ENCODE results near the gene CREB3L1. TPM values are rescaled to one million over a fixed set of nuclear protein-coding genes. Genes with fewer than 3 reads are reported as not detected.

Gene CREB3L1
- total and polyA plus RNA-seq, 2 experiments from 2014 or later, result 22.9 to 275 TPM

DNA sequence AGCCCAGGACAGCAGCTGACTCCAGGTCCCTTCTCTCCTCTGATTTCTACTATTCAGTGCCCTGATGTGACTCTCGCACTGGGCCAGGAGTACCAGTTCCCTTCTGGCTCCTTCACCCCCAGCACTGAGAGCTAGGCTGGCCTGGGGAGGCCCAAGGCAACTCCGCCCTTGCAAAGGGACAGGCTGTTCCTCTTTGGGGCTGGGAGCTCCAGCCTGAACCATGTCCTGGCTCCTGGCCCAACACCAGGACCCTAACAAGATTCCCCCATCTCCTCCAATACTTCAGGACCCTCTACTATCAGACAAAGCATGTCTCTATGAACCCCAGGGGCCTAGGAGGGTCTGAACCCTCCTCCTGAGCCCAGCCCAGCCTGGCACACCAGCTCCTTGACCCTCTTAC is 12.5 kb downstream of the CREB3L1 start:
- Histone ChIP-seq H3K27ac (peak overlapping the region; percentile 88), H3K9me3 (ENCODE audit: low read depth) (no peaks in the 10 kb centered on the region), H2AFZ (no peak overlapping the region), H3K4me1 (ENCODE audit: insufficient read depth) (peaks cover 52% of the 10 kb centered on the region), H3K27me3 (no peaks in the 10 kb centered on the region), H3K4me3 (no peak overlapping the region), H3K36me3 (replicated peaks; ENCODE audit: insufficient read depth, low read depth) (no peaks in the 10 kb centered on the region), H4K20me1 (ENCODE audit: insufficient read depth, poor library complexity, severe bottlenecking) (peaks cover 7% of the 10 kb centered on the region), H3K79me2 (peaks cover 85% of the 10 kb centered on the region), H3K9me2 (replicated peaks; ENCODE audit: insufficient read depth) (no peaks in the 10 kb centered on the region), H3K4me2 (peak overlapping the region; percentile 47)
- TF ChIP-seq, protein P1, sequence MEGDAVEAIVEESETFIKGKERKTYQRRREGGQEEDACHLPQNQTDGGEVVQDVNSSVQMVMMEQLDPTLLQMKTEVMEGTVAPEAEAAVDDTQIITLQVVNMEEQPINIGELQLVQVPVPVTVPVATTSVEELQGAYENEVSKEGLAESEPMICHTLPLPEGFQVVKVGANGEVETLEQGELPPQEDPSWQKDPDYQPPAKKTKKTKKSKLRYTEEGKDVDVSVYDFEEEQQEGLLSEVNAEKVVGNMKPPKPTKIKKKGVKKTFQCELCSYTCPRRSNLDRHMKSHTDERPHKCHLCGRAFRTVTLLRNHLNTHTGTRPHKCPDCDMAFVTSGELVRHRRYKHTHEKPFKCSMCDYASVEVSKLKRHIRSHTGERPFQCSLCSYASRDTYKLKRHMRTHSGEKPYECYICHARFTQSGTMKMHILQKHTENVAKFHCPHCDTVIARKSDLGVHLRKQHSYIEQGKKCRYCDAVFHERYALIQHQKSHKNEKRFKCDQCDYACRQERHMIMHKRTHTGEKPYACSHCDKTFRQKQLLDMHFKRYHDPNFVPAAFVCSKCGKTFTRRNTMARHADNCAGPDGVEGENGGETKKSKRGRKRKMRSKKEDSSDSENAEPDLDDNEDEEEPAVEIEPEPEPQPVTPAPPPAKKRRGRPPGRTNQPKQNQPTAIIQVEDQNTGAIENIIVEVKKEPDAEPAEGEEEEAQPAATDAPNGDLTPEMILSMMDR (IDR thresholded peaks at IDR 0.05; ENCODE audit: poor library complexity), result no peak
- TF ChIP-seq EZH2 (IDR thresholded peaks at IDR 0.05; ENCODE audit: borderline replicate concordance), result no peak
- no peak for TF ChIP-seq EZH2phosphoT487 (IDR thresholded peaks at IDR 0.05; ENCODE audit: low read depth, severe bottlenecking, unreplicated experiment)
- WGBS (ENCODE audit: low lambda C conversion rate, missing lambda C conversion rate), result 79% methylated on average over 2 of the region's 2 CpGs
- no peak for DNase-seq (ENCODE audit: low spot score)

DNA sequence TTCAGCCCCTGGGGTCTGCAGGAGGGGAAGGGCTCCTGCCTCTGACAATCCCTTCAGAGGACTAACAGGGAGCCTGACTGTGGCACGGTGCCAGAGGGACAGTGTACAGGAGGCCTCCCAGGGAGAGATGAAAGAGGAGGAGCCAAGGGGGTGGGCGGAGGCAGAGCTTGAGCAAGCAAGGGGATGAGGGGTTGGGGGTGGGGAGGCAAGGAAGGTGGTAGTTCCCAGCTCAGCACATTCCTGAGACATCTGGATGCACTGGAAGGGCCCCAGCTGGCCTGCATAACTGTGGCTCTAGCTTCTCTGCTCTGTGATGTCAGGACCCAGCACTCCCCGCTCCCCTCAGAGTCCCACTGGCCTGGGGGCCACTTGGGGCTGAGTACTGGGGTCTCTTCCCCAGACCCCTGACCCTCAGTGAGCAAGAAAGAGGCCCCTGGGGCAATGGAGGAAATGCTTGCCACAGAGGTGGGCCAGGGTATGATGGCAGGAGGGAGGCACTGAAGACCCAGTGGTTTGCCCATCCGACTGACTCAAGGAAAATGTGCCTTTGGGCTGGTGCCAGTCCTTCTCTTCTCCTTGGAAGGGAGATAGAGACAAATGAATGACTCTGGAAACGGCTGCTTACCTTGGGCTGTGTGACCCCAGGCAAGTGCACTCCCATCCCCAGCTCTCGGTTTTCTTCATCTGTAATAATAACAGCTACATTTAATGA is 13.3 kb downstream of the CREB3L1 start:
- no peaks in the 10 kb centered on the region for H3K9me3 ChIP-seq (ENCODE audit: low read depth)
- H3K4me3 ChIP-seq, result no peak overlapping the region
- peaks cover 2% of the 10 kb centered on the region for H4K20me1 ChIP-seq (ENCODE audit: insufficient read depth, poor library complexity, severe bottlenecking)
- H3K4me2 ChIP-seq, result peak overlapping the region; percentile 63
- H3K27ac ChIP-seq, result peak overlapping the region; percentile 96
- no peaks in the 10 kb centered on the region for H3K27me3 ChIP-seq
- DNase-seq (ENCODE audit: low spot score), result peak; percentile 98
- peaks cover 54% of the 10 kb centered on the region for H3K4me1 ChIP-seq (ENCODE audit: insufficient read depth)
- no peaks in the 10 kb centered on the region for H3K36me3 ChIP-seq (replicated peaks; ENCODE audit: insufficient read depth, low read depth)
- H3K9me2 ChIP-seq (replicated peaks; ENCODE audit: insufficient read depth), result no peaks in the 10 kb centered on the region
- WGBS (ENCODE audit: low lambda C conversion rate, missing lambda C conversion rate), result 34% methylated on average over 5 of the region's 6 CpGs
- H2AFZ ChIP-seq, result no peak overlapping the region
- TF ChIP-seq EZH2 (IDR thresholded peaks at IDR 0.05; ENCODE audit: borderline replicate concordance) (no peak), EZH2phosphoT487 (IDR thresholded peaks at IDR 0.05; ENCODE audit: low read depth, severe bottlenecking, unreplicated experiment) (no peak)
- TF ChIP-seq, protein P1 (IDR thresholded peaks at IDR 0.05; ENCODE audit: poor library complexity), result no peak
- H3K79me2 ChIP-seq, result peaks cover 82% of the 10 kb centered on the region

DNA sequence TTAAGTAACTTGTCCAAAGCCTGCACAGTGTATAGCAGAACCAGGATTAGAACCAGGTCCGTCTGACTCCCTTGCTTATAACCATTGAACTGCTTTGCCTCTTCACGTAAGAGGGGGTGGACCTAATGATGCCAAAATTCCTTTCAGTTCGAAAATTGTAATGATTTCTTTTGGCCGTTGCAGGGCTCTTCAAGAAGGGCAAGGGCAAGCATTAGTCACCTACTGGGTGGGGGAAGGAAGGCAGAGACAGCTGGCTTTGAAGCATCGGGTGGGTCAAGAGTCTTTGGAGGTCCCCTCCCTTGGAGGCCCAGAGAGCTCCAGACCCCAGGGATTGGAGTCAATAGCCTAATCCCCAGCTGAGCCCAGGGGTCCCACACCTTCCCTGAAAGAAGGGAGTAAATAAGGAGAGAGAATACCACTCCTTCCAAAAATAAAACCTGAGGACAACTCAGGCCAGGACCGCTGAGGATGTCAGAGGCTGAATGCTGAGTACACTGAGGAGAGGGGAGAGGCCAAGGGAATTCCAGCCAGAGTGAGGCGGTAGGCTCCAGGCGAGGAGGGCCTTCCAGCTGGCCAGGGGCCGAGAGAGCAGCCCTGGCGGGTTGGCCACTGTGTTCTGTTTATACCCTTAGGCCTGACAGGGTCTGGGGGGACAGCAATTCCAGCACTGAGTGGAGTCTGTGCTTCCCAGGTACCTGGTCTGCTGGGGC is 14.1 kb downstream of the CREB3L1 start:
- Histone ChIP-seq H4K20me1 (ENCODE audit: insufficient read depth, poor library complexity, severe bottlenecking) (no peaks in the 10 kb centered on the region), H3K4me2 (peak overlapping the region; percentile 63), H3K27me3 (no peaks in the 10 kb centered on the region), H3K27ac (peak overlapping the region; percentile 96), H3K79me2 (peaks cover 82% of the 10 kb centered on the region), H3K9me3 (ENCODE audit: low read depth) (no peaks in the 10 kb centered on the region), H3K36me3 (replicated peaks; ENCODE audit: insufficient read depth, low read depth) (no peaks in the 10 kb centered on the region), H3K9me2 (replicated peaks; ENCODE audit: insufficient read depth) (no peaks in the 10 kb centered on the region), H3K4me1 (ENCODE audit: insufficient read depth) (peaks cover 56% of the 10 kb centered on the region), H3K4me3 (no peak overlapping the region), H2AFZ (no peak overlapping the region)
- TF ChIP-seq EZH2 (IDR thresholded peaks at IDR 0.05; ENCODE audit: borderline replicate concordance) (no peak), EZH2phosphoT487 (IDR thresholded peaks at IDR 0.05; ENCODE audit: low read depth, severe bottlenecking, unreplicated experiment) (no peak)
- TF ChIP-seq, protein P1 (IDR thresholded peaks at IDR 0.05; ENCODE audit: poor library complexity), result no peak
- 66% methylated on average over 10 of the region's 10 CpGs for WGBS (ENCODE audit: low lambda C conversion rate, missing lambda C conversion rate)
- DNase-seq (ENCODE audit: low spot score), result peak; percentile 45
